CD4-positive, alpha-beta T cell treated with Interleukin-1 beta for 1 hour (primary cell): ENCODE data around the gene MYL6.
"Not testable (repeated sequence)": the region's sequence is repeated elsewhere in the genome, so short reads cannot be mapped to it uniquely, and the experiment has no call there.

ENCODE experiments used
- DNase-seq, 2 donors: peaks; one replicate each; pipeline ENCODE4 v3.0.0-alpha.2; 2020 to 2022

Gene MYL6

GRCh38 chr12:56129942-56130495 lies 28.1 kb upstream of the MYL6 start:
- no peak for DNase-seq

- DNase-seq: no peak
Measured at GRCh38 chr12:56130876-56131275, 27.3 kb upstream of the MYL6 start.

GRCh38 chr12:56134897-56135296 lies 23.3 kb upstream of the MYL6 start:
- DNase-seq: no peak

- DNase-seq: no peak
Measured at GRCh38 chr12:56137853-56138571, 20.1 kb upstream of the MYL6 start.

DNA sequence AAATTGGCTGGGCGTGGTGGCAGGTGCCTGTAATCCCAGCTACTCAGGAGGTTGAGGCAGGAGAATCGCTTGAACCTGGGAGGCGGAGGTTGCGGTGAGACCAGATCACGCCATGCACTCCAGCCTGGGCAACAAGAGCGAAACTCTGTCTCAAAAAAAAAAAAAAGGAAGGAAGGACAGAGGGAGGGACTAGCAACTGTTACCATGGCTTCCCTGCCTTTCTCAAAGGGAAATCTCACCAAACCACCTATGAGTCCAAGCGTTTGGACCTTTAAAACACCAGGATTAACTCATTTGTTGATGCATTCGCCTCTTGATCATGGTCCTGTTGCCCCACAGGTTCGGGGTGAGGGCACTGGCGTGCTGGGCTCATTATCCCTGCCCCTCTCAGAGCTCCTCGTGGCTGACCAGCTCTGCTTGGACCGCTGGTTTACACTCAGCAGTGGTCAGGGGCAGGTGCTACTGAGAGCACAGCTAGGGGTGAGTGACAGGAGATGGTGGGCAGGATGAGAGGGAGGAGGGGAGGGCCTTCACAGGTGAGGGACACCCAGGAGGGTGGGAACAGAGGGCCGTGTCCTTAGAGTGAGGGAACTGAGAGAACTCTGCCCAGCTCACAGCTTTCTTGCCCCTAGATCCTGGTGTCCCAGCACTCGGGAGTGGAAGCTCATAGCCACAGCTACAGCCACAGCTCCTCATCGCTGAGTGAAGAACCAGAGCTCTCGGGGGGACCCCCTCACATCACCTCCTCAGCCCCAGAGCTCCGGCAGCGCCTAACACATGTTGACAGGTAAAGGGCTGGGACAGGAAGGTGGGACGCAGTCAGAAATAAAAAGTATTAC lies 16.0 kb upstream of the MYL6 start:
- DNase-seq: no peak

- DNase-seq: no peak
Measured at GRCh38 chr12:56143217-56143616, 14.9 kb upstream of the MYL6 start.

- no peak for DNase-seq
Measured at GRCh38 chr12:56143870-56144269, 14.3 kb upstream of the MYL6 start.

- DNase-seq: no peak
Measured at GRCh38 chr12:56145217-56145616, 12.9 kb upstream of the MYL6 start.

DNA sequence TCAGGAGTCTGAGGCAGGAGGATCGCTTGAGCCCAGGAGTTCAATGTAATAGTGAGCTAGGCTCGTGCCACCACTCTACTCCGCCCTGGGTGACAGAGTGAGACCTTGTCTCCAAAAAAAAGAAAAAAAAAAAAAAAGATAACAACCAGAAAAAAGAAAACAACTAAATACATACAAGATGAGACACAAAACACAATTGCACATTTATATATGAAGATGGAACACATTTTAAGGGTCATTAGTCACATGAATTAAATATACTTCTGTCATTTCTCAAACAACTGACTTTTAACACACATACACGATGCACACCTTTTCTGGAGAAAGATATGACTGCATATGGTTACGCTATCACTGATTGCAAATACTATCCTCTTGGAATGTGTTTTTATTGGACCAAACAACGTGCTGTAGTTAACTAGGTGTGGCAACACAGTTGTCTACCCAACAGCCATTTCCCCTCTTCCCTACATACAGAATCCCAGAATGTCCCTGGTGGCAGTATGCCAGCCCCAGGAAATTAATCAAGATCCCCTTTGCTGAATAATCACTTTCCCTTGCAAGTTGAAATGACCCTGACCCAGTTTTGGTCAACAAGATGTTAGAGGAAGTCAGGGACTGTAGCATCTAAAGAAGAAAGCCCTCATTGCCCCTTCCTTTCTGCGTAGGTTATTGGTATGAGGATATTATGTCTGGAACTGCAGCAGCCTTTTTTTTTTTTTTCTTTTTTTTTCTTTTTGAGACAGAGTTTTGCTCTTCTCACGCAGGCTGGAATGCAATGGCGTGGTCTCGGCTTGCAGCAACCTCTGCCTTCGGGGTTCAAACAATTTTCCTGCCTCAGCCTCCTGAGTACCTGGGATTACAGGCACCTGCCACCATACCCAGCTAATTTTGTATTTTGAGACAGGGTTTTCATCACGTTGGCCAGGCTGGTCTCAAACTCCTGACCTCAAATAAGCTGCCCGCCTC lies 11.4 kb upstream of the MYL6 start:
- no peak for DNase-seq

GRCh38 chr12:56150563-56150962 lies 7.6 kb upstream of the MYL6 start:
- no peak for DNase-seq

GRCh38 chr12:56151672-56152131 lies 6.5 kb upstream of the MYL6 start:
- DNase-seq: peak; percentile 59 to 69

GRCh38 chr12:56152132-56152755 lies 5.9 kb upstream of the MYL6 start, which contains the start of gene MYL6B:
TSS of gene MYL6B (plus strand) at chr12:56152587. CDS start at chr12:56153919, 1,332 bp downstream.
- peak; percentile 89 to 90 for DNase-seq

- DNase-seq: no peak
Measured at GRCh38 chr12:56152756-56153677, 5.1 kb upstream of the MYL6 start.

DNA sequence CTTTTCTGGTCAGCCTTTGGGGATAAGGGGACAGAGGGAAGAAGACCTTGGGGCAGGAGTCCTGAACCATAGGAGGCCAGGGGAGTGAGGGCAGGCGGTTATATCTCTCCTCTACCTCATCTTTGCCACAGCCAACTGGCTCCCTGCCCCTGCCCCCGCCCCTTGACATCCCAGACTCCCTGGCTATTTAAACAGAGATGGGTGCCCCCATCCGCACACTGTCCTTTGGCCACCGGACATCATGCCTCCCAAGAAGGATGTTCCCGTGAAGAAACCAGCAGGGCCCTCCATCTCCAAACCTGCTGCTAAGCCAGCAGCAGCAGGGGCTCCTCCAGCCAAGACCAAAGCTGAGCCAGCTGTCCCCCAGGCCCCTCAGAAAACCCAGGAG lies 4.5 kb upstream of the MYL6 start:
- DNase-seq: no peak

- no peak for DNase-seq
Measured at GRCh38 chr12:56154246-56154771, 3.9 kb upstream of the MYL6 start.

DNA sequence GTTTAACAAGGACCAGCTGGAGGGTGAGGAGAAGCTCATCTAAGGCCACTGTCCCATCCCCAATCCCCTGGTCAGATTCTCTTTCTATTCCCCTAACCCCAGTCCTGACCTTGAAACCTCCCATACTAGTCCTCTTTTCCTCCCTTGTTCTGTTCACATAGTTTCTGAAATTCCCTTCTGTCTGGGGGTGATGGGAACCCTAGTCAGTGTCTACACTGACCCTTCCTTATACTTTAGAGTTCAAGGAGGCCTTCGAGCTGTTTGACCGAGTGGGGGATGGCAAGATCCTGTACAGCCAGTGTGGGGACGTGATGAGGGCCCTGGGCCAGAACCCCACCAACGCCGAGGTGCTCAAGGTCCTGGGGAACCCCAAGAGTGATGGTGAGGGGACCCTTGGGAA lies 3.3 kb upstream of the MYL6 start:
- no peak for DNase-seq

DNA sequence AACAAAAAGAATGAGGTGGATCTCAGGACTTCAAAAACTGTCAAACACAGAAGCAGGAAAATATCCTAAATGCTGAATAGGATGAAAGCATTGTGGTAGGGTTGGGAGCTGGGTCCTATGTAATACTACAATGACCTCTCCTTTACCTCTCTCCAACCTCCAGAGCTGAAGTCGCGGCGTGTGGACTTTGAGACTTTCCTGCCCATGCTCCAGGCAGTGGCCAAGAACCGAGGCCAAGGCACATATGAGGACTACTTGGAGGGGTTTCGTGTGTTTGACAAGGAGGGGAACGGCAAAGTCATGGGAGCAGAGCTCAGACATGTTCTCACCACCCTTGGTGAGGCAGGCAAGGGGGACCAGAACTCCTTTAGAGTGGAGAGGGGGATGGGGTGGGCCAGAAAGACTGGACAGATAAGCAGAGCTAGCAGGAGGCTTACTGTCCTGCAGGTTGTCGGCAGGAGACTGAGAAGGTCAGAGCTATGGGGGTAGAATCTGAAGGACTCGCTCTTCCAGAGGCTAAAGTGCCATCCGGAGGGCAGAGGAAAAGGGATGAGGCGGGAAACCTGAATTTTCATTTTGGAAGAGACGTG lies 2.8 kb upstream of the MYL6 start:
- DNase-seq: no peak

- not testable (repeated sequence) for DNase-seq
Measured at GRCh38 chr12:56156464-56157200, 1.5 kb upstream of the MYL6 start.
